Stimulated activated CD8-positive, alpha-beta memory T cell treated with anti-CD3 and anti-CD28 coated beads, Interleukin-12 subunit alpha, Interleukin-12 subunit beta, amount 100 ng/mL, for 24 hours (primary cell): Measurements from ENCODE around the gene ATP6V0A1.
"Not testable (repeated sequence)": the region's sequence is repeated elsewhere in the genome, so short reads cannot be mapped to it uniquely, and the experiment has no call there.

Source experiments
- DNase-seq: peaks from one replicate; pipeline ENCODE4 v3.0.0-alpha.2; 2020; ENCODE audit errors: extremely low read depth

Gene ATP6V0A1

DNA sequence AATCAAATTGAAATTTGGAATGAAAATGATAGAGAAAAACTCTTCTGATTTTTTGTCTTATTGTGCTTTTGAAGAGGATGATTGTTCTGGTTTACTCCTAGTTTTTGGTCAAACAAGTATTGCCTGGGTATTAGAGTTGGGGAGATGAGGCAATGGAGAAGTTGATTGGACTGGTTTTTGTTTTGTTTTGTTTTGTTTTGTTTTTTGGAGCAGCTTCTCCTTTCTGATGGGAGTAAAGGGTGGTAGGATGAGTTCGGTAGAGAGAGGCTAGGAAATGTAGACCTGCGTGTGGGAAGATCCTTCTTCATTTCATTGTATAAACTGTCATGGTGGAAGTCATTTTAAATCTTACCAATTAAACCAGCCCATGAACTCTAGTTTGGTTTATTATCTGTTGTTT is 17.7 kb downstream of the ATP6V0A1 start:
- no peak for DNase-seq

- DNase-seq: no peak
Observed at GRCh38 chr17:42477173-42477572, 18.5 kb downstream of the ATP6V0A1 start.

DNA sequence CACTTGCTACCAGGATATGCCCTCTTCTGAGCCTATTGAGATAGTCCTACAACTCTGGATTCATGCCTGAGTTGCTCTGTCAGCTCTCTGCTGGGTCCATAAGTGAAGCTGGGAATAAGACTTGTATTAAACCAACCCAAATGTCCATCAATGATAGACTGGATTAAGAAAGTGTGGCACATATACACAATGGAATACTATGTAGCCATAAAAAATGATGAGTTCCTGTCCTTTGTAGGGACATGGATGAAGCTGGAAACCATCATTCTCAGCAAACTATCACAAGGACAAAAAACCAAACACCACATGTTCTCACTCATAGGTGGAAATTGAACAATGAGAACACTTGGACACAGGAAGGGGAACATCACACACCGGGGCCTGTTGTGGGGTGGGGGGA is 19.1 kb downstream of the ATP6V0A1 start:
- not testable (repeated sequence) for DNase-seq

DNA sequence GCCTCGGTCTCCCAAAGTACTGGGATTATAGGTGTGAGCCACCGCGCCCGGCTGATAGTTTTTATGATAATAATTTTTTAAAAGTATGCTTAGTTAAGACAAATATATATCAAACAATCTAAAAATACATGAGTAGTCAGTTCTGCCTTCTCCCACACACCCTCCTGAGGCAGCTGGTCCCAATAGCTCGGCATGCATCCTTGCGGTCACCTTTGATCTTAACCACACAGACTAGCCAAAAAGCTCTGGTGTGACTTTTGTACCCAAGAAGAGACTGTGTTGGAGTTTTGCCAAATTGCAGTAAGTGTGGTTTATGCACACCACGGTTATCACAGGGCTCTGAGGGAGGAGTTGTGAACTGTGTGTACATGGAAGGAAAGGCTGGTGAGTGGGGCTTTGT is 25.6 kb downstream of the ATP6V0A1 start:
- DNase-seq: peak; percentile 35

GRCh38 chr17:42485680-42486079 is 27.0 kb downstream of the ATP6V0A1 start:
- no peak for DNase-seq

- no peak for DNase-seq
Observed at GRCh38 chr17:42488032-42488431, 29.4 kb downstream of the ATP6V0A1 start.

DNA sequence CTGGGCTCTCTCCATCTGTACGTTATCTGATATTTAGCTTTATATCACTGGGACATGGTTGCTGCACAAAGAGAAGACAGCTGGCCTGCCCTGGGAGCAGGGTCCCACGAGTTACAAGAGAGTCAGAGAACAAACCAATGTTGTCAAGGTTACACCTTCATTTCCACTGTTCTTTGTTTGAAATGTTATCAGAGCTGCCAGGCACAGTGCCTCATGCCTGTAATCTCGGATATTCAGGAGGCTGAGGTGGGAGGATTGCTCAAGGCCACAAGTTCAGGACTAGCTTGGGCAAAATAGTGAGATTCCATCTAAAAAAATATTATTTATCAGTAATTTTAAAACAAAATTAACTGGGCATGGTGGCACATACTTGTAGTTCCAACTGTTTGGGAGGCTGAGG is 34.6 kb downstream of the ATP6V0A1 start:
- no peak for DNase-seq

- DNase-seq: no peak
Observed at GRCh38 chr17:42494673-42495072, 36.0 kb downstream of the ATP6V0A1 start.

- DNase-seq: no peak
Observed at GRCh38 chr17:42498828-42499227, 40.1 kb downstream of the ATP6V0A1 start.

DNA sequence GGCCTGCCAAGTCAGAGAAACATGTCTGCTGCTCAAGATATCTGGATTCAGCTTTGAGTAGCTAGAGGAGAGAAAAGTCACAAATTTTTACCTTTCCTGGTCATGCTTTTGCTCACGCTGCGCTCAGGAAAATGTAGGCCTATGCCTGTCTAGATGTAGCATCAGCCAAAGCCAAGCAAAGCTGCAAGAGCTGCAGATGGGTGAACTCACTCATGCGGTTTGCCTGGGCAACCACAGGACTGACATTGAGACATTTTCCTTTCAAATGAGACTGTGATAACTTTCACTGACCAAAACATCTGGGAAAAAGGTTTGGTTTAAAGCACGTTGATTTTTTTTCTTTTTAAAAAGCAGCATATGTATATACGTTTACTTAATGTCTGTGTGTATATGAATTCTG is 43.4 kb downstream of the ATP6V0A1 start:
- DNase-seq: no peak

DNA sequence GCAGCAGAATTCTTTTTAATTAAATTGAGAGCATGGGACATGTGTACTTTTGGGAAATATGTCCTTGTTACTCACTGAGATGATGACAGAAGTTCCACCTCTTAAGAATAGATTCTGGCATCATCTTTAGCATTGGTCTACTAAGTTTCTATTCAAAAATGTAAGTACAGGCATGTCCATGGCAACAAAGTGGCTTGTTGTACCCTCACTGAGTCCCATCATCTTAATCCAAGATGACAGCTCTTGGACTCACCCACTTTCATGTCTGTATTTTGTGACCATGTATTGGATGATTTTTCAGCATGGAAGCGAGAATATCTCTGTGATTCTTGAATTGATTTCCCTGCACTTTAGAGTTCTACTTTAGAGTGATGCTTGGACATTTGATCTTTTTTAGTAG is 44.2 kb downstream of the ATP6V0A1 start:
- no peak for DNase-seq

DNA sequence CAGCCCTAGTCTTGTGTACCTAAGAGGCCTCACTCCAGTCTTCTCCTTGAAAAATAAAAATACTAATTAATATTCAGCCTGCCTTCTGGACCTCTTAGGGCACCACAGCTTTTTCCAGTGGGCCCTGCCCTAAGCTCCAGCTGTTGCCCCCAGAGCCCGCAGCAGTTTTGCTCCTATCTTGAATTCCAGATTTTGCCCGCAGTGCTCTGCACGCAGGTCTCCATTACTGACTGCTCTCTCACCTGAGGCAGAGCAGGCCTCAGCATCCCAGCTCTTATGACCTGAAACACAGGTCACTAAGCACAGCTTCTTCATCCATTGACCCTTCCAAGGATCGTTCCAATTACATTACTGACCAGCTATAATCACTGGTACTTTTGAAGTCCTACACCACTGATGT is 49.0 kb downstream of the ATP6V0A1 start:
- DNase-seq: no peak

- DNase-seq: no peak
Observed at GRCh38 chr17:42508426-42509165, 49.9 kb downstream of the ATP6V0A1 start.

DNA sequence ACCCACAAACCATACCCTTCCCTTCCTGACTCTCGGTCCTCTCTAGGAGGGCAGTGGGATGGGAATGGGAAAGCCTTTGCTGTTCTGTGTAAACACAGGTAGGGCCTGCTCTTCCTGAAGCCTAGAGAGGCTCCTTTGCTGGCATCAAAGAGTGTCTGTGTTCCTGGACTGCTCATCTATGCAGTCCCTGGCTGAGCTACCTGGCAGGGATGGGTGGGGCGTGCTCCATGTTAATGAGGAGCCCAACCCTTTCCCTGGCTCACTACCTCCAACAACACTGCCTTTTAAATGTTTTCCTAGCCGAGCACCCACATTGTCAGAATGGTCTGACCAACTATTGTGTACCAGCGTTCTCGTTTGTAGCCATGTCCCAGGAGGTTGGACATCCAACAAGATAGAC is 50.7 kb downstream of the ATP6V0A1 start:
- DNase-seq: no peak

GRCh38 chr17:42509841-42510240 is 51.2 kb downstream of the ATP6V0A1 start:
- DNase-seq: no peak

- no peak for DNase-seq
Observed at GRCh38 chr17:42512246-42512645, 53.6 kb downstream of the ATP6V0A1 start.

DNA sequence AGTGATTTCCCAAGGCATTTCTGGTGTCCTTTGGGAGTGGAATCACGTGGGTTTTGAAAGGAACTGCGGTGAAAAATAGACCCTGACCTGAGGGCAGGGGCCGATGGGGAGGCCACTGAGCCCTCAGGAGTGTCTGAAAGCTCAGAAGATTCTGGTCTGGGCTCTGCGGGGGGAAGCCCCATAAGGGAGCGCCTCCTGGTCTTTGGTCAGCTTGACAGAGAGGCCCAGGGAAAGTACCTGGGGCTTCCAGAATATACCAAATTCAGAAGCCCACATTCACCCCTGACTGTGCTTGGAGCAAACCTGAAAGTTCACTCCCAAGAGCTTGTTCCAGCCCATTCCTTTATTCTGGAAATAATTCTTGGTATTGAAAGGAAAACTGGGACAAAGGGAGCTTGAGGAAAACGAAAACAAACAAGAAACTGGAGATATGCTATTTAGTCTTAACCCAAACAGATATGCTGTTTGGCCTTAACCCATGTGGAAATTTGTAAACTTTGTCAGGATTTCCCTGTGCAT is 54.1 kb downstream of the ATP6V0A1 start:
- no peak for DNase-seq

- DNase-seq: no peak
Observed at GRCh38 chr17:42513686-42514085, 55.0 kb downstream of the ATP6V0A1 start.

- no peak for DNase-seq
Observed at GRCh38 chr17:42514279-42514678, 55.6 kb downstream of the ATP6V0A1 start.

- no peak for DNase-seq
Observed at GRCh38 chr17:42514867-42515266, 56.2 kb downstream of the ATP6V0A1 start.

- no peak for DNase-seq
Observed at GRCh38 chr17:42517516-42517915, 58.8 kb downstream of the ATP6V0A1 start.

- no peak for DNase-seq
Observed at GRCh38 chr17:42518046-42518754, 59.5 kb downstream of the ATP6V0A1 start.
